Parathyroid adenoma (tissue), 2 donors: ENCODE measurements around the gene SIRT2.
"Not testable (repeated sequence)": the region's sequence is repeated elsewhere in the genome, so short reads cannot be mapped to it uniquely, and the experiment has no call there.

Experiments used
- H2AFZ ChIP-seq: fragments of 300-600 bp; sonication (generic); one replicate; pipeline ENCODE4 v1.7.0; 2017; ENCODE audit warnings: antibody characterized with exemption, mild to moderate bottlenecking
- H3K27ac ChIP-seq: fragments of 300-600 bp; sonication (generic); one replicate; pipeline ENCODE4 v1.7.0; 2017
- H3K27me3 ChIP-seq: fragments of 300-600 bp; sonication (generic); one replicate; pipeline ENCODE4 v1.7.0; 2017; ENCODE audit warnings: low read length; ENCODE audit not compliant: control insufficient read depth, insufficient read depth
- H3K36me3 ChIP-seq: fragments of 300-600 bp; sonication (generic); one replicate; pipeline ENCODE4 v1.7.0; 2017; ENCODE audit warnings: low read length; ENCODE audit not compliant: control insufficient read depth, insufficient read depth
- H3K4me1 ChIP-seq: fragments of 300-600 bp; sonication (generic); one replicate; pipeline ENCODE4 v1.7.0; 2017; ENCODE audit warnings: control low read depth
- H3K4me2 ChIP-seq: fragments of 300-600 bp; sonication (generic); one replicate; pipeline ENCODE4 v1.7.0; 2017; ENCODE audit warnings: low read length
- H3K4me3 ChIP-seq: fragments of 300-600 bp; sonication (generic); one replicate; pipeline ENCODE4 v1.7.0; 2017; ENCODE audit warnings: low read depth, low read length
- H3K79me2 ChIP-seq: fragments of 300-600 bp; sonication (generic); one replicate; pipeline ENCODE4 v1.7.0; 2017; ENCODE audit warnings: control low read depth
- H3K9ac ChIP-seq: fragments of 300-600 bp; sonication (generic); one replicate; pipeline ENCODE4 v1.7.0; 2017; ENCODE audit warnings: mild to moderate bottlenecking
- H3K9me3 ChIP-seq: fragments of 300-600 bp; sonication (generic); one replicate; pipeline ENCODE4 v1.7.0; 2017; ENCODE audit warnings: low read length; ENCODE audit not compliant: control insufficient read depth
- TF ChIP-seq, protein P1 (sequence below): fragments of 300-600 bp; sonication (generic); IDR thresholded peaks from one replicate; pipeline ENCODE4 v1.7.0; 2017; ENCODE audit warnings: antibody characterized with exemption, mild to moderate bottlenecking
- donor health status: primary hyperparathyroidism.

SIRT2 gene

GRCh38 chr19:38833092-38833425 is 66.4 kb downstream of the SIRT2 start:
- Histone ChIP-seq H3K4me1 (peaks cover 16% of the 10 kb centered on the region), H3K9me3 (no peaks in the 10 kb centered on the region), H3K36me3 (no peaks in the 10 kb centered on the region), H3K4me2 (no peak overlapping the region), H2AFZ (no peak overlapping the region), H3K4me3 (no peak overlapping the region), H3K27me3 (no peaks in the 10 kb centered on the region), H3K27ac (no peak overlapping the region), H3K9ac (no peak overlapping the region), H3K79me2 (peaks cover 2% of the 10 kb centered on the region)
- TF ChIP-seq, protein P1, sequence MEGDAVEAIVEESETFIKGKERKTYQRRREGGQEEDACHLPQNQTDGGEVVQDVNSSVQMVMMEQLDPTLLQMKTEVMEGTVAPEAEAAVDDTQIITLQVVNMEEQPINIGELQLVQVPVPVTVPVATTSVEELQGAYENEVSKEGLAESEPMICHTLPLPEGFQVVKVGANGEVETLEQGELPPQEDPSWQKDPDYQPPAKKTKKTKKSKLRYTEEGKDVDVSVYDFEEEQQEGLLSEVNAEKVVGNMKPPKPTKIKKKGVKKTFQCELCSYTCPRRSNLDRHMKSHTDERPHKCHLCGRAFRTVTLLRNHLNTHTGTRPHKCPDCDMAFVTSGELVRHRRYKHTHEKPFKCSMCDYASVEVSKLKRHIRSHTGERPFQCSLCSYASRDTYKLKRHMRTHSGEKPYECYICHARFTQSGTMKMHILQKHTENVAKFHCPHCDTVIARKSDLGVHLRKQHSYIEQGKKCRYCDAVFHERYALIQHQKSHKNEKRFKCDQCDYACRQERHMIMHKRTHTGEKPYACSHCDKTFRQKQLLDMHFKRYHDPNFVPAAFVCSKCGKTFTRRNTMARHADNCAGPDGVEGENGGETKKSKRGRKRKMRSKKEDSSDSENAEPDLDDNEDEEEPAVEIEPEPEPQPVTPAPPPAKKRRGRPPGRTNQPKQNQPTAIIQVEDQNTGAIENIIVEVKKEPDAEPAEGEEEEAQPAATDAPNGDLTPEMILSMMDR, result no peak

DNA sequence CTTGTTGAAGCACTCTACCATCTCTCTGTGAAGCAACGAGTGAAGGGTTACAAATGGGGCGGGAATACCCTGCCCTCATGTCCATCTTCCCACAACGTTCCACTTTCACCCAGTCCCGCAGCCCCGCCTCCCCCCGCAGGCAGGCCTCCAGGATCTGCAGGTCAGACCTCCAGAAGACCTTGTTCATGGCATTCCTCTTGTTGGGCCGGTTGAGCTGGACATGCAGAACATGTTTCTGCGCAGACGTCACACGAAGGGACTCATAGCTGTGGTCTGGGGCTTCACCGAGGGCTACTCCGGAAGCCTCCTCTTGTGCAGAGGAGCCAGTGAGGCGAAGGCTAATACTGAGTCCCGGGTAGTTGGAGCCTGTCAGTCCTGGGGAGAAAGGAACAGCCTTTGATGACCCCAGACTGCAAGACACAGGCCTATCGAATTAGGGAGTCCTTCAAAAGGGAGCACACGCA is 68.2 kb downstream of the SIRT2 start:
- peak overlapping the region; percentile 97 for H3K4me2 ChIP-seq
- peaks cover 5% of the 10 kb centered on the region for H3K79me2 ChIP-seq
- H3K27me3 ChIP-seq, result no peaks in the 10 kb centered on the region
- H3K36me3 ChIP-seq, result no peaks in the 10 kb centered on the region
- H3K9ac ChIP-seq, result peak overlapping the region; percentile 53
- peaks cover 16% of the 10 kb centered on the region for H3K4me1 ChIP-seq
- peak overlapping the region; percentile 98 for H3K4me3 ChIP-seq
- no peaks in the 10 kb centered on the region for H3K9me3 ChIP-seq
- peak overlapping the region; percentile 94 for H3K27ac ChIP-seq
- TF ChIP-seq, protein P1, result no peak
- peak overlapping the region; percentile 89 for H2AFZ ChIP-seq

DNA sequence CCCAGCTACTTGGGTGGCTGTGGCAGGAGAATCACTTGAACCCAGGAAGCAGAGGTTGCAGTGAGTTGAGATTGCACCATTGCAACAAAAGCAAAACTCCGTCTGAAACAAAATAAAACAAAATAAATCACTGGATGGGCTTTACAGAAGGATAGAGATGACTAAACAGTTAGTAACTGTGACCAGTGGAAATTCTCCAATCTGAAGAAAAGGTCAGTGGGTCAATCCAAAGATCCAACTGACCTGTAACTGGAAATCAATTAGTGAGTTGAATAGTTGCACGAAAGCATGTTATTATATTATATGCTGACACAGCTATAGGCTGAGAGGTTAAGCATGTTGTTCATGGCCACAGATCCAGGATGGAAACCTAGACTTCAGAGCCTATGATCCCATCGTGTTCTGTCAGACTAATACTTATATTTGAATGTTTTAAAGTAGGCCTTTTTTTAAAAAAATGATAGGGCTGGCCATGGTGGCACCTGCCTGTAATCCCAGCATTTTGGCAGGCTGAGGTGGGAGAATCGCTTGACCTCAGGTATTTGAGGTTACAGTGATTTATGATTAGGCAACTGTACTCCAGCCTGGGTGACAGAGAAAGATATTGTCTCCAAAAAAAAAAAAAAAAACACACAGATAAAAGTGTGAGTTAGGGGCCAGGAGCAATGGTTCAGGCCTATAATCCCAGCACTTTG is 69.2 kb downstream of the SIRT2 start:
- Histone ChIP-seq H3K79me2 (peaks cover 8% of the 10 kb centered on the region), H3K36me3 (no peaks in the 10 kb centered on the region), H3K4me1 (peaks cover 7% of the 10 kb centered on the region), H2AFZ (no peak overlapping the region), H3K9me3 (no peaks in the 10 kb centered on the region), H3K27me3 (no peaks in the 10 kb centered on the region), H3K4me3 (no peak overlapping the region), H3K9ac (no peak overlapping the region), H3K4me2 (no peak overlapping the region), H3K27ac (no peak overlapping the region)
- TF ChIP-seq, protein P1, result no peak

DNA sequence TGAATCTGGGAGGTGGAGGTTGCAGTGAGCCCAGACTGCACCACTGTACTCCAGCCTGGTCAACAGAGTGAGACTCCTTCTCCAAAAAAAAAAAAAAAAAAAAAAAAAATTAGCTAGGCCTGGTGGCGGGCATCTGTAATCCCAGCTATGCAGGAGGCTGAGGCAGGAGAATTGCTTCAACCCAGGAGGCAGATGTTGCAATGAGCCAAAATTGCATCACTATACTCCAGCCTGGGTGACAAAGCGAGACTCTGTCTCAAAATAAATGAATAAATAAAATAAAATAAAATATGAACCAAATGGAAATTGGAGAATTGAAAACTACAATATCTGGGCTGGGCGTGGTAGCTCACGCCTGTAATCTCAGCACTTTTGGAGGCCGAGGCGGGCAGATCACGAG is 70.2 kb downstream of the SIRT2 start:
- H3K9me3 ChIP-seq, H3K4me3 ChIP-seq, H3K27me3 ChIP-seq, H3K4me2 ChIP-seq, H3K4me1 ChIP-seq, H3K36me3 ChIP-seq, H2AFZ ChIP-seq, H3K27ac ChIP-seq, H3K9ac ChIP-seq: not testable (repeated sequence)
- peaks cover 12% of the 10 kb centered on the region for H3K79me2 ChIP-seq
